ENCODE measurements around the gene GNG14.
"Not testable (repeated sequence)": the region's sequence is repeated elsewhere in the genome, so short reads cannot be mapped to it uniquely, and the experiment has no call there.

GNG14 gene

DNA sequence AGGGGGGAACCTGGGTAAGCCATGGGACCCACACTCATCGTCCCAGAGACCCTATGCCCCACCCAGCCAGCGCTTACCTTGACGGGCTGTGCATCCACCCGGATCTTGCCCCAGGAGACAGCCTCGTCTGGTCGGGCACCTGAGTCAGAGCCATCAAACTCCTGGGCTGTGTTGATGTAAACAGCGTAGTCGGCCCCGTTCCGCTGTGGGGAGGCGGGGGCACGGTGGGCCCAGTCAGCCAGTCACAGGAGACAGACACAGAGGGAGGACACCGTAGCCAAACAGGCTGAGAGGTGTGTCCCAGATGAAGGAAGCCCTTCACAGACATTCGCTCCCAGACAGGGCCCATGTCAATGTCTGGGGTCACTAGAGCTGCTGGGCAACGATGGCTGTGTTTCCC, 11.9 kb upstream of the GNG14 start:
- peaks cover 26% of the 10 kb centered on the region for H3K36me3 Mint-ChIP-seq (ENCODE audit: low read depth)
- no peak for DNase-seq
- no peaks in the 10 kb centered on the region for H3K9me3 Mint-ChIP-seq
- no peaks in the 10 kb centered on the region for H3K27me3 Mint-ChIP-seq
- no peak overlapping the region for H3K4me3 Mint-ChIP-seq
- ATAC-seq: peak; percentile 10
- H3K4me1 Mint-ChIP-seq: peaks cover 22% of the 10 kb centered on the region
- H3K27ac Mint-ChIP-seq: no peak overlapping the region

DNA sequence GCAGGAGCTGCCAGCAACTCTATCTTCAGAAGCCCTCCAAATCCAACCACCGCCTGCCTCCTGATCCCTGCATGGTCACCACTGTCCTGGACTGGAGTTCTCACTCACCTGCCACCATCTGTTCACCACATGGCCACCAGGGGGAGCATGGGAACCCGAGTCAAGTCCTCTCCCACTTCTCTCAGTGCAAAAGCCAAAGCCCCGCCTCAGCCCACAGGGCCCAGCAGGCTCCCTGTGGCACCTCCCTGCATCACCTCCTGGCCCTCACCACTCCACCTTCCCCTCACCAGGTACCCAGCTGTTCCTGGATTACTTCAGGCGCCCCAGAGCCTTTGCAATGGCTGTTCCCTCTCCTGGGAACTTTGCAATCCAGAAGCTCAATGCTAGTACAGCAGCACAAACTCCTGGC, 11.4 kb upstream of the GNG14 start:
- DNase-seq (peak; percentile 95), ATAC-seq (peak; percentile 41)
- Mint-ChIP-seq H3K36me3 (ENCODE audit: low read depth) (peaks cover 30% of the 10 kb centered on the region), H3K4me1 (peaks cover 25% of the 10 kb centered on the region), H3K27me3 (no peaks in the 10 kb centered on the region), H3K27ac (no peak overlapping the region), H3K4me3 (peak overlapping the region; percentile 9), H3K9me3 (no peaks in the 10 kb centered on the region)

DNA sequence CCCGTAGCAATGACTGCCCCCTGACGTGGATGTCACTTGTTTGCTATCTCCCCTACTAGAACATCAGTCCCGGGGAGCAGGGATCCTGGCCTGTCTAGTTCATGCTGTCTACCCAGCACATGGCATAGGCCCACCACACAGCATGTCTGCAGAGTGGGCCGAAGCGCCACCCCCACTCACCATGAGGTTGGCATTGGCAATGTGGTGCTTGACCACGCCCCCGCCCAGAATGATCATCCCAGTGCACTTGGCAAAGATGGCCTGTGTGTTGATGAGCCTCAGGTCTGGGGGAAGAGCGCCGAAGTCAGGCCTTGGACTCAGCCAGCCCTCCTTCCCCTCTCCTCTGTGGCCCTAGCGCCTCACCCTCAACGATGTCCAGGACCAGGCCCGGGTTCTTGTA, 10.9 kb upstream of the GNG14 start:
- DNase-seq (no peak), ATAC-seq (no peak)
- peaks cover 29% of the 10 kb centered on the region for H3K36me3 Mint-ChIP-seq (ENCODE audit: low read depth)
- no peak overlapping the region for H3K4me3 Mint-ChIP-seq
- H3K9me3 Mint-ChIP-seq: no peaks in the 10 kb centered on the region
- peaks cover 24% of the 10 kb centered on the region for H3K4me1 Mint-ChIP-seq
- H3K27ac Mint-ChIP-seq: no peak overlapping the region
- H3K27me3 Mint-ChIP-seq: no peaks in the 10 kb centered on the region

GRCh38 chr19:12678039-12678438, 9.8 kb upstream of the GNG14 start:
- Mint-ChIP-seq H3K4me1 (peaks cover 22% of the 10 kb centered on the region), H3K36me3 (ENCODE audit: low read depth) (peaks cover 26% of the 10 kb centered on the region)
- not testable (repeated sequence) for H3K9me3 Mint-ChIP-seq, H3K27me3 Mint-ChIP-seq, DNase-seq, H3K4me3 Mint-ChIP-seq, H3K27ac Mint-ChIP-seq, ATAC-seq

DNA sequence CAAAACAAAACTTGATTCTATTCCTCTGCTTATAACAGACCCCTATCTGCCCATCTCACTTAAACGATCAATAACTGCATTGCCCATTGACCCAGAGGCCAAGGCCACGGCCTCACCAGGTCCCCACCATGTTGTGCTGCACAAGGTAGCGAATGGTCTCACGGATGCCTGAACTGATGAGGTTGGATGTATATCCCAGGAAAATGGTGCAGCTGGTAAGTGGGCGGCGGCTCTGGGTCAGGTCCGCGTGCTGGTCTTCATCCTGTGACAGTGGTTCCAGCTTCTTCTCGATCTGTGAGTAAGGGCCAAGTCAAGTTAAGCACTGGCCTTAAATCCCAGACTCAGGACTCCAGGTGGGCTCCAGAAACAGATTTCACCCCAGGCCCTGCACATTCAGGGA, 7.8 kb upstream of the GNG14 start:
- peaks cover 22% of the 10 kb centered on the region for H3K4me1 Mint-ChIP-seq
- no peak for DNase-seq
- no peaks in the 10 kb centered on the region for H3K27me3 Mint-ChIP-seq
- no peaks in the 10 kb centered on the region for H3K9me3 Mint-ChIP-seq
- no peak for ATAC-seq
- H3K27ac Mint-ChIP-seq: no peak overlapping the region
- peak overlapping the region; percentile 91 for H3K4me3 Mint-ChIP-seq
- peaks cover 21% of the 10 kb centered on the region for H3K36me3 Mint-ChIP-seq (ENCODE audit: low read depth)

DNA sequence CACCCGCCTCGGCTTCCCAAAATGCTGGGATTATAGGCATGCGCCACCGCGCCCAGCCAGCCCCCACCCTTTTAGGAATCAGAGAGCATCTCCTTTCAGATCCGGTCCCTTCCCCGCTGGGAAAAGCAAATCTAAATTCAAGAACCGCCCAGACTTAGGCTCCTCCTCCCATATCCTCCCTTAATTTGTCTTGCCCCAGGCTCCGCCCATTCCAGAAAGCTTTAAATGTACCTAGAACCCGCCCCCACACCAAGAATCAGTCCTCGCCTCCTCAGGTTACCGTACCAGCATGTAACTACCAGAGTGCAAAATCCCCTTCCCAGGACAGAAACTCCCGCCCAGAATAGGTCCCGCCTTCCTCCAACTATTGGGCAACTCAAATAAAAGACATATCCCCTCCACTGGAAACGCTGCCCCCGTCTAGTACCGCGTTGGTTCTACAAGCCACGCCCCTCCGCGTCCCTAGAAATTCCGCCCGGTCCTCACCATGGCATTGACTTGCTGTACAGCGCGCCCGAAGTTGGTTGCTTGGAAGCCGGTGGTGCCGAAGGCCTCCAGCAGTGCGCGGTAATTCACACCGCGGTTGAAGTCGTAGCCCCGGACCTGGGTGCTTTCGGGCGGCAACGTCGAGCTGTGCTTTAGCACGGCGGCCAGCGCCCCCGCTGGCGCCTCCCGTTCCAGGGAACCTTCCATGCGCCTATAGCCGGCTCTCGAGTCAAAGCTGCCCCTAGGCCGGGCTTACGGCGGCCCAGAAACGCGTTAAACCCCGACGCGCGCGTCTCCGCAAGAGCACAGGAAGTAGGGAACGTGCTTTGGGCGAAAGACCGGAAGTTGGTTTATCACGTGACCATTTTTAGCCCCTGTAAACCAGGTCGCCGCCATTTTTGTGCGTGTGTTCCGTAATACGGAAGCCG, 6.5 kb upstream of the GNG14 start, which contains the start of gene DHPS:
Gene DHPS (minus strand): TSS at position 807 of the 914 bp plus-strand sequence. CDS start 114 bp downstream, at position 693.
- H3K4me3 Mint-ChIP-seq: peak within 1 kb of the TSS; percentile 91
- ATAC-seq (peak; percentile 92), DNase-seq (peak; percentile 89)
- H3K4me1 Mint-ChIP-seq: peaks cover 20% of the 10 kb centered on the region
- peak within 1 kb of the TSS; percentile 82 for H3K27ac Mint-ChIP-seq
- H3K36me3 Mint-ChIP-seq (ENCODE audit: low read depth): peaks cover 19% of the 10 kb centered on the region
- H3K27me3 Mint-ChIP-seq: no peaks in the 10 kb centered on the region
- H3K9me3 Mint-ChIP-seq: no peaks in the 10 kb centered on the region

GRCh38 chr19:12685831-12686230, 2.0 kb upstream of the GNG14 start:
- no peak for DNase-seq
- no peak for ATAC-seq
- H3K27me3 Mint-ChIP-seq: no peaks in the 10 kb centered on the region
- H3K36me3 Mint-ChIP-seq (ENCODE audit: low read depth): peaks cover 5% of the 10 kb centered on the region
- H3K4me1 Mint-ChIP-seq: peaks cover 5% of the 10 kb centered on the region
- H3K4me3 Mint-ChIP-seq: no peak overlapping the region
- H3K9me3 Mint-ChIP-seq: no peaks in the 10 kb centered on the region
- H3K27ac Mint-ChIP-seq: no peak overlapping the region

DNA sequence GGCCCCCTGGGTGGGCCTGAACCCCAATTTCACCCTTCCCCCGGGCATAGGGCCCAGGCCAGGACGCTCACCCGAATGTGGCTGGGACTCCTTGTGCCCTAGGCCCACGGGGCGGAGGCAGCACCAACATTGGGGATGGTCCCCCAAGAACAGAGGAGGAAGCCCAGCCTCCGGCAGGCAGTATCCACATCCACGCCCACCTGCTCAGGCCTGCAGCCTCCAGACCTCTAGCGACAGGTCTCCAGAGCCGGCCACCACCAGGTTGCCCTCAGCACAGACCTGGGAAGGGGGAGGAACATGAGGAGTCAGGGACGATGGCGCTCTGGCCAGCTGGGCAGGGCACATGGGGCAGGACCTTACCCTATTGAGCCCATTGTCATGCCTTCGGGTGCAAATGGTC, 1.2 kb downstream of the GNG14 start:
- H3K27me3 Mint-ChIP-seq: no peaks in the 10 kb centered on the region
- DNase-seq (no peak), ATAC-seq (no peak)
- H3K27ac Mint-ChIP-seq: no peak overlapping the region
- H3K4me1 Mint-ChIP-seq: no peaks in the 10 kb centered on the region
- no peaks in the 10 kb centered on the region for H3K9me3 Mint-ChIP-seq
- H3K36me3 Mint-ChIP-seq (ENCODE audit: low read depth): peaks cover 2% of the 10 kb centered on the region
- H3K4me3 Mint-ChIP-seq: no peak overlapping the region

GRCh38 chr19:12689581-12690216, 1.9 kb downstream of the GNG14 start:
- H3K27ac Mint-ChIP-seq: no peak overlapping the region
- no peaks in the 10 kb centered on the region for H3K9me3 Mint-ChIP-seq
- H3K4me3 Mint-ChIP-seq: no peak overlapping the region
- DNase-seq: no peak
- H3K27me3 Mint-ChIP-seq: no peaks in the 10 kb centered on the region
- H3K4me1 Mint-ChIP-seq: no peaks in the 10 kb centered on the region
- H3K36me3 Mint-ChIP-seq (ENCODE audit: low read depth): peaks cover 2% of the 10 kb centered on the region
- peak; percentile 6 for ATAC-seq

DNA sequence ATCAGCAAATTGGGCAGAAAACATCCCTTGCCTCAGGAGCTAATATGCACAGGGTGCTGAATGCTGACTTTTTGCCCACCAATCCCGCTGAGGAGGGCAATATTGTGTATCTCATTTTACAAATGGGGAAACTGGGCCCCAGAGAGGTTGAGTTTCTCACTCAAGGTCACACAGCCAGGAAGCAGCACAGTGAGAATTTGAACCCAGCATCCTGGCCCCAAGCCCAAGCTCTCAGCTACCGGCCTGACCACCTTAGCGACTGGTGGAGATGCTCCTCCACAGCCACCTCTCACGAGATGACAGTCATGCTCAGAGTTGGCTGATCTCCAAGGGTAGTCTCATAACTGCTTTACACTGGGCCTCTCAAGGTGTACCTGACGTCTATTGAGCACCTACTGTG, 5.2 kb downstream of the GNG14 start:
- no peak overlapping the region for H3K4me3 Mint-ChIP-seq
- peaks cover 8% of the 10 kb centered on the region for H3K4me1 Mint-ChIP-seq
- no peaks in the 10 kb centered on the region for H3K9me3 Mint-ChIP-seq
- H3K36me3 Mint-ChIP-seq (ENCODE audit: low read depth): peaks cover 8% of the 10 kb centered on the region
- H3K27me3 Mint-ChIP-seq: no peaks in the 10 kb centered on the region
- ATAC-seq: no peak
- no peak for DNase-seq
- no peak overlapping the region for H3K27ac Mint-ChIP-seq

- H3K27me3 Mint-ChIP-seq: no peaks in the 10 kb centered on the region
- no peak overlapping the region for H3K27ac Mint-ChIP-seq
- no peaks in the 10 kb centered on the region for H3K9me3 Mint-ChIP-seq
- peaks cover 13% of the 10 kb centered on the region for H3K4me1 Mint-ChIP-seq
- H3K4me3 Mint-ChIP-seq: no peak overlapping the region
- H3K36me3 Mint-ChIP-seq (ENCODE audit: low read depth): peaks cover 15% of the 10 kb centered on the region
- ATAC-seq (no peak), DNase-seq (no peak)
Measured at GRCh38 chr19:12694641-12695040, 6.8 kb downstream of the GNG14 start.

GRCh38 chr19:12695096-12695495, 7.3 kb downstream of the GNG14 start:
- Mint-ChIP-seq H3K27me3 (no peaks in the 10 kb centered on the region), H3K36me3 (ENCODE audit: low read depth) (peaks cover 15% of the 10 kb centered on the region), H3K4me3 (peak overlapping the region; percentile 84), H3K4me1 (peaks cover 13% of the 10 kb centered on the region), H3K27ac (no peak overlapping the region), H3K9me3 (no peaks in the 10 kb centered on the region)
- no peak for ATAC-seq
- no peak for DNase-seq

DNA sequence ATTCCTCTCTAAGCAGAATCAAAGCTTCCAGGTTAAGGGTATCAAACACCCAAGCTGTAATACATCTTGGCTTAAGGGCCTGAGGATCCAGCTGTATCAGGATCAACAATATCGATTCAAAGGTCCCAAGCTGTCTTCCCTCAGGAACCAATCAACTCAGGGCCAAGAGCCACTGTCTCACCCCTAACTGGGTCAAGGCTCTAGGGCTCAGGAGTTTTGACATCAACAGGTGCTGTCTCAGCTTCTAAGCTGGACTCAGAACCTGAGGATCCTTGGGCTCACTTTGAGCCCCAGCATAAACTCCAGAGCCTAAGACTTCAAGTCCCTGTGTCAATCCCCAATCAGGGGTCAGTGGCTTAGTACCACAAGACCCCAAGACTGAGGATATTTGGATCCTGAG, 7.7 kb downstream of the GNG14 start:
- H3K9me3 Mint-ChIP-seq: no peaks in the 10 kb centered on the region
- H3K36me3 Mint-ChIP-seq (ENCODE audit: low read depth): peaks cover 15% of the 10 kb centered on the region
- ATAC-seq: no peak
- DNase-seq: no peak
- peaks cover 13% of the 10 kb centered on the region for H3K4me1 Mint-ChIP-seq
- H3K27me3 Mint-ChIP-seq: no peaks in the 10 kb centered on the region
- H3K4me3 Mint-ChIP-seq: peak overlapping the region; percentile 84
- H3K27ac Mint-ChIP-seq: peak overlapping the region; percentile 59

- peak overlapping the region; percentile 59 for H3K27ac Mint-ChIP-seq
- peaks cover 15% of the 10 kb centered on the region for H3K36me3 Mint-ChIP-seq (ENCODE audit: low read depth)
- DNase-seq (peak; percentile 33), ATAC-seq (peak; percentile 6)
- no peaks in the 10 kb centered on the region for H3K9me3 Mint-ChIP-seq
- no peaks in the 10 kb centered on the region for H3K27me3 Mint-ChIP-seq
- H3K4me1 Mint-ChIP-seq: peaks cover 13% of the 10 kb centered on the region
- H3K4me3 Mint-ChIP-seq: peak overlapping the region; percentile 84
Measured at GRCh38 chr19:12695997-12696365, 8.2 kb downstream of the GNG14 start.
